ENCODE measurements around the gene FEM1A.
A peak's percentile ranks its signal among the peaks of the same experiment; 100 is the strongest.
"Not testable (repeated sequence)": the region's sequence is repeated elsewhere in the genome, so short reads cannot be mapped to it uniquely, and the experiment has no call there.

Gene FEM1A, protein sequence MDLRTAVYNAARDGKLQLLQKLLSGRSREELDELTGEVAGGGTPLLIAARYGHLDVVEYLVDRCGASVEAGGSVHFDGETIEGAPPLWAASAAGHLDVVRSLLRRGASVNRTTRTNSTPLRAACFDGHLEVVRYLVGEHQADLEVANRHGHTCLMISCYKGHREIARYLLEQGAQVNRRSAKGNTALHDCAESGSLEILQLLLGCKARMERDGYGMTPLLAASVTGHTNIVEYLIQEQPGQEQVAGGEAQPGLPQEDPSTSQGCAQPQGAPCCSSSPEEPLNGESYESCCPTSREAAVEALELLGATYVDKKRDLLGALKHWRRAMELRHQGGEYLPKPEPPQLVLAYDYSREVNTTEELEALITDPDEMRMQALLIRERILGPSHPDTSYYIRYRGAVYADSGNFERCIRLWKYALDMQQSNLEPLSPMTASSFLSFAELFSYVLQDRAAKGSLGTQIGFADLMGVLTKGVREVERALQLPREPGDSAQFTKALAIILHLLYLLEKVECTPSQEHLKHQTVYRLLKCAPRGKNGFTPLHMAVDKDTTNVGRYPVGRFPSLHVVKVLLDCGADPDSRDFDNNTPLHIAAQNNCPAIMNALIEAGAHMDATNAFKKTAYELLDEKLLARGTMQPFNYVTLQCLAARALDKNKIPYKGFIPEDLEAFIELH

DNA sequence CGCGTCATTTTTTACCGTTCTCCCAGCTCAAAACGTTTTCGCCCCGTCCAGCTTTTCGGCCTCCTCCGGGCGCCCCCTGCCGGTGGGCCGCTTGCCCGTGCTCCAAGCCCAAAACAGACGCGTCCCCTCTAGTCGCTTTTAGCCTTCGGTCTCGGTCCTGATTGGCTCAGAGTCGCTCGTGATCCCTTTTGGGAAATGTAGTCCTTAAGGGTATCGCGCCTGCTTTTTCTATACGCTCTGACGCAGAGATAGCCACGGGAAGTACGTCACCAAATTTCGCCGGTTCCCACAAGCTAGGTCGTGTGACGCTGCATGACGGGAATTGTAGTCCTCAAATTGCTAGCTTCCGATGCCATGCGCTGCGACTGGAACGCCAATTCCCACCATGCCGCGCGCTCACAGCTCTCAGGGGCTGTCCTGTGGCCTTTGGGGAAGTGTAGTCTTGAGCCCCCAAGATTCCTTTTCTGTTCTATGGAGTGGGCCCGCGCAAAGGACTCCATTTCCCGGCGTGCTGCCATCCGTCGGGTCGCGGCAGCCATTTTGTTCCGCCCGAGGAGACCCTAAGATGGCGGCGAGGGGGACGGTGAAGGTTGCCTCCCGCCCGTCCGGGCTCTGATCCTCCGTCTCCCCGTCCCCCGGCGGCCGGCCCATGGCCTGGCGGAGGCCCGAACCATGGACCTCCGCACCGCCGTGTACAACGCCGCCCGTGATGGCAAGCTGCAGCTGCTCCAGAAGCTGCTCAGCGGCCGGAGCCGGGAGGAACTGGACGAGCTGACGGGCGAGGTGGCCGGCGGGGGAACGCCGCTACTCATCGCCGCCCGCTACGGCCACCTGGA lies at the start of gene FEM1A:
TSS of gene FEM1A (plus strand) at position 552 of the 836 bp plus-strand sequence. CDS start at position 673, 121 bp downstream.
- DNase-seq = peak; percentile 100

DNA sequence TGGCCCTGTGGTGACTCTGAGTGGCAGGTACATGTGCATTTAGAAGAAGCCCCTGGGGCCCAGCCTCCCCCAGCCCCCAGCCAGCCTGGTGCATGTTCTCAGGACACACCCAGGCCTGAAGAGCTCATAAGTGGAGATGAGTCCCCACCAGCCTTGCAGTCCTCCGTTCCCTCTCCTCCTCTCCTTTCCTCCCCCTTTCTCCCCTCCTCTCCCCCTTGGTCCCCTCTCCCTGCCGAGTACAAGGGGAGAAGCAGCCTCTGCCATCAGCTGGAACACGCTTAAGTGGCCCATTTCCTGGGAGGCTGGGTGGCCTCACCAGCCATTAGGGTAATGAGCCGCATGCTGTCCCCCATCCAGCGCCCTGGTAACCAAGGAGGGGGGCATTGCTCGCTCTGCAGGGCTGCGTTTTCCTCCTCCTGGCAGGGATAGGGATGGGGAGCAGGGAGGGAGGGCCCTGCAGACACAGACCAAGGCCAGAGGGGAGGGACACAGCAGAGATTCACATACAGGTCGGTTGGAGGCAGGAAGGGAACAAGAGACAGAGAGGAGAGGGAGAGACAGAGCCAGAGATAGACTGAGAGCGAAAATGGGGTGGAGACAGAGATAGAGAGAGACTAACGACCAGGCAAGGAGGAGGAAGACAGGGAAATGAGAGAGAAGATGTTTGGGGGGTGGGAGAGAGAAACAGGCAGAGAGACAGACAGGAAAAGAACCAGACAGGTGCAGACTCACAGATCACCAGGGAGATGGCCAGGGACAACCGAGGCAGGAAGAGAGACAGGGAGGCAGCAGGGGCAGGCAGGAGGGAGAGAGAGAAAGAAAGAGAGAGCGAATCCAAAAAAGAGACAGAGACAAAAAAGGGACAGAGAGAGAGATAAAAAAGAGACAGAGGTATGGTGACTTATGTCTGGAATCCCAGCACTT lies 48.5 kb upstream of the FEM1A start:
- no peak for DNase-seq

DNA sequence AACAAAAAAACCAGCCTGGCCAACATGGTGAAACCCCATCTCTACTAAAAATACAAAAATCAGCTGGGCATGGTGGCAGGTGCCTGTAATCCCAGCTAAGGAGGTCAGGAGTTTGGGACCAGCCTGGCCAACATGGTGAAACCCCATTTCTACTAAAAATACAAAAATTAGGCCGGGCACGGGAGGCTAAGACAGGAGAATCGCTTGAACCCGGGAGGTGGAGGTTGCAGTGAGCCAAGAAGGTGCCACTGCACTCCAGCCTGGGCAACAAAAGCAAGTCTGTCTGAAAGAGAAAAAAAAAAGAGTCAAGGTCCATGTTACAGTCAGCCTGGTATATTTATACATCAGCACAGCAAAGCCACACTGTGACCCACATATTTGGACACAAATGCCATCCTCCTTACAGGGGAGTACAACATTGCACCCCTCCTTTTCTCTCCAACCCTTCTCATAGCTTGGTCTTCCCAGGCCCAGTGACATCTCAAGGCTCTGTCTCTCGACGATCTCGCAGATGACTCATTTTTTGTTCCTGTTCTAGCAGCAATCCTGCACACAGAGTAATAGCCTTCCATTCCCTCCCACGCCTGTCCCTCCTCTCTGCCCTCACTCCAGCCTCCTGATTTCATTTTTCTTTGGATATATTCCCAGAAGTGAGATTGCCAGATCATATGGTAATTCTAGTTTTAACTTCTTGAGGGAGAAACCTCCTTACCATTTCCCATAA lies 46.9 kb upstream of the FEM1A start:
- no peak for DNase-seq

GRCh38 chr19:4745175-4745574 lies 46.4 kb upstream of the FEM1A start:
- not testable (repeated sequence) for DNase-seq

DNA sequence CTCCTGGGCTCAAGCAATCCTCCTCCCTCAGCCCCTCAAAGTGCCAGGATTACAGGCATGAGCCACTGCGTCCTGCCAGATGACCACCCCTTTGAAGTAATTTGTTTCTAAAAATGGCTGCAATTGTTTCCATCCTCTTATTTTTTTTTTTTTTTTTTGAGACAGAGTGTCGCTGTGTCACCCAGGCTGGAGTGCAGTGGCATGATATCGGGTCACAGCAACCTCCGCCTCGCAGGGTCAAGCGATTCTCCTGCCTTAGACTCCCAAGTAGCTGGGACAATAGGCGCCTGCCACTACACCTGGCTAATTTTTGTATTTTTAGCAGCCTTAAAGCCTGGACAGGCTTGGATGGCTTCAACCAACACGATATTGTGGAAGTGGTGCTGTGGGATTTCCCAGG lies 45.5 kb upstream of the FEM1A start:
- no peak for DNase-seq

GRCh38 chr19:4748185-4748584 lies 43.3 kb upstream of the FEM1A start:
- no peak for DNase-seq

- no peak for DNase-seq
Observed at GRCh38 chr19:4748589-4748988, 42.9 kb upstream of the FEM1A start.

DNA sequence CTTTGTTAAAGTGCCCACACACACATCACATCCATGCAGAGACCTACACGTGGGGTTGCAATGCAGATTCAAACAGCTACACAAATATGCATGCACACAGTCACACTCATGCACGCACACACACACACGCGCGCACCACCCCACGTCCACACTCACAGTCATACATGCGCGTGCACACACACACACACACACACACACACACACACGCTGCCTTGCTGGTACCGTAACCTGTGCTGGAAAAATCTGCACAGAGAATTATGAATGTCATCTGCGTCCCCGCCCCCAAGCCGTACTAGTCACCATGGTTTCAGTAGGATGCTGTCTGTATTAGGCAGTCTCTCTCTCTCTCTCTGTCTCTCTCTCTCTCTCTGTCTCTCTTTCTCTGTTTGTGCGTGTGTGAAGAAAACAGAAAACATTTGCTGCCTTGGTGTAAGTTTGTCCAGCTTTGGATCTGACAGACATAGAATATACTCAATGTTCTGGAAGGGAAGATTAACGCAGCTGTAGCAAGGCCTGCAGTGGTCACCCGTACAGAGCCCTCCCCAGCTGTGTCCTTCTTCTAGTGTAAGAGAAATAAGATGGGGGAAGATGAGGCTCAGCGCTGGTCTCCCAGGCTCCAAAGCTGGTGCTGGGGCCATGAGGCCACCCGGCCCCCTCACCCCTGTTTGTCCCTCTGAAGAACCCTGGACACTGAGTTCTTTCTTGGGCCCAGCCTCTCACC lies 41.5 kb upstream of the FEM1A start:
- no peak for DNase-seq

GRCh38 chr19:4754248-4754647 lies 37.3 kb upstream of the FEM1A start:
- peak; percentile 38 for DNase-seq

- DNase-seq = no peak
Observed at GRCh38 chr19:4755459-4755858, 36.1 kb upstream of the FEM1A start.

GRCh38 chr19:4758082-4758481 lies 33.5 kb upstream of the FEM1A start:
- DNase-seq = no peak

DNA sequence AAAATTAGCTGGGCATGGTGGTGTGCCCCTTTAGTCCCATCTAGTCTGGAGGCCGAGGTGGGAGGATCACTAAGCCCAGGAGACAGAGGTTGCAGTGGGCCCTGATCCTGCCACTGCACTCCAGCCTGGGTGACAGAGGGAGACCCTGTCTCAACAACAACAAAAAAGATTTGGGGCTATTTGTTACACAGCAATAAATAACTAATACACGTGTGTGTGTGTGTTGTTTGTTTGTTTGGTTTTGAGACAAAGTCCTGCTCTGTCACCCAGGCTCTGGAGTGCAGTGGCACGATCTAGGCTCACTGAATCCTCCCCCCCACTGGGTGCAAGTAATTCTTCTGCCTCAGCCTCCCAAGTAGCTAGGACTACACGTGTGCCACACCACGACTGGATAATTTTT lies 32.9 kb upstream of the FEM1A start:
- no peak for DNase-seq

GRCh38 chr19:4759388-4760284 lies 31.9 kb upstream of the FEM1A start:
- DNase-seq = peak; percentile 87

- no peak for DNase-seq
Observed at GRCh38 chr19:4760285-4760650, 31.3 kb upstream of the FEM1A start.

DNA sequence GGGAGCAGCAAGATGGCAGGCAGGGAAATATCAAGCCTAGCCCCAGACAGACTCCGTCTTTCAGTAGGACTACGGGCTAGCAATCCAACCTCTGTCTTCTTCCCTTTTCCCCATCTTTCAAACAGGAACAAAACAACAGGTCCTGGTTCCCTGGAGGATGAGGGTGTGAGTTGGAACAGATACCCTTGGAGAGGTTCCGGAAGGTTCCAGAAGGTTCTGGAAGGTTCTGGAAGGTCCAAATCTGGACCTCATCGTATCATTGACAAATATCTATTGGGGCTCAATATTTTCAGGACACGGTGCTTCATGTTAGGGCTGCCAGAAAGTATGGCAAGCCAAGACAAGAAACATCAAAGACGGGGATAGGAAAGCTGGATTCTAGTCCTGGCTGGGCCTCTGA lies 28.5 kb upstream of the FEM1A start:
- no peak for DNase-seq

- DNase-seq = no peak
Observed at GRCh38 chr19:4764393-4764660, 27.2 kb upstream of the FEM1A start.

- peak; percentile 93 for DNase-seq
Observed at GRCh38 chr19:4768934-4769777, 22.4 kb upstream of the FEM1A start.

DNA sequence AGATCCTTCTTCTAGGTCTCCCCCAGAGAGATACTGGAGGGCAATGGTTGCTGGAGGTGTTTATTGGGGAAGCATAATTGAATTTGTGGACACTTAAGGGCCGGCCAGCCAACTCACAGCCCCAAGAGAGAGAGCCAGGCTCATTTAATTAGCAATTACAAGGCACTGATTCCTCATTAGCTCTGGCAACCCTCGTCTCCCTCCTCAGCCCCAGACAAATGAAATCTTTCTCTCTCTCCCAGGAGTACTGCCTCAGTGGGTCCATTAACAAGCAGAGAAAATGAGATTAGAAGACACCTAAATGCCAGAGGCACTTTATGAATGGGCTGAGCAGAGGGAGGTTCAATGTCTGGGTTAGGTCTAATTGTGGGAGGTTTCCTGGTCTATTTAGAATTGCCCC lies 19.0 kb upstream of the FEM1A start:
- no peak for DNase-seq

GRCh38 chr19:4773047-4773640 lies 18.4 kb upstream of the FEM1A start:
- no peak for DNase-seq

Data from hematopoietic multipotent progenitor cell treated with erythropoietin and hydrocortisone succinate and interleukin-3 and kit ligand, for 6 days (in vitro differentiated cells).